Renal pelvis (tissue), 4 donors: ENCODE data around the gene DNAH5. TPM values are rescaled to one million over a fixed set of nuclear protein-coding genes. Genes with fewer than 3 reads are reported as not detected.
A peak's percentile ranks its signal among the peaks of the same experiment; 100 is the strongest.

ENCODE experiments used
- DNase-seq: peaks from one replicate; pipeline ENCODE4 v3.0.0-alpha.2; 2013
- polyA plus RNA-seq, 3 donors: library from polyadenylated mRNA; unstranded; fragments of 120-200 nt; gene quantifications; one replicate each; pipeline ENCODE4 v1.2.1, GENCODE V29; 2013; ENCODE audit not compliant: insufficient read length in 3 of 3

Gene DNAH5
- polyA plus RNA-seq, 3 donors, result 1.1 to 3.3 (median 1.2) TPM

DNA sequence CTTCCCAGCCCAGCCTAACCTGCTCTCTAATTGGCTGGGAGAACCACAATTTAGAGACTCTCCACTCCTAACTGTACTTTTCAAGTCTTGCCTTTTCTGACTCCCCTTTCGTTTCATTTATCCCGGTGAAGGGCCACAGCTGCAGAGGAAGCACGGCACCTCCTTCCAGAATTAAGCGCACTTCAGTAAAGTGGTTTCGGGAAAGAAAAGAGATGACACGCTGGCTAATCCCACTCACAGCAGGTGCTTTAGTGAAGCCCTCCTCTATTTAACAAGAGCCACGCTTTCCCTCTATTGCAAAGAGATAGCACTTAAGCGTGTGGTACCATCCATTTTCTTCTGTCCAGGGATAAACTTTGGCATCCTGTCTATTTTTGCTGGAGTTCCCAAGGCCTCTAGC, 4.8 kb downstream of the DNAH5 start:
- DNase-seq, result no peak

DNA sequence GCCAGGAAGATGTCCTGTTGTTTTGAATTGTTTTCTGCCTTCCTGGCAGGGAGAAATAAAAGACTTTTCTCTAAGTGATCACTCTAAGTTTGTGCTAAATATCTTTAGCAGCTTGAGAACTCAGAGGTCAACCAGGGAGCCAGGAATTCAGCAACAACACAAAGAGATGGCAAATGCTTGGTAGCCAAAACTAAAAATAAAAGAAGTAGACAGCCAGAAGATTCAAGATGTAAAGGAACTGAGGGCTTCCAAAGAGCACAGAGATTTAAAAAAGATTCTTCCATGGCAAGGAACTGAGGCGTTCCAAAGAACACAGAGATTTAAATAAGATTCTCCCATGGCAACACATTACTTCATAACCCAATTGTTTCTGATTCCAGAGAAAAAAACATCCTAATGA, 9.6 kb downstream of the DNAH5 start:
- DNase-seq, result no peak

DNA sequence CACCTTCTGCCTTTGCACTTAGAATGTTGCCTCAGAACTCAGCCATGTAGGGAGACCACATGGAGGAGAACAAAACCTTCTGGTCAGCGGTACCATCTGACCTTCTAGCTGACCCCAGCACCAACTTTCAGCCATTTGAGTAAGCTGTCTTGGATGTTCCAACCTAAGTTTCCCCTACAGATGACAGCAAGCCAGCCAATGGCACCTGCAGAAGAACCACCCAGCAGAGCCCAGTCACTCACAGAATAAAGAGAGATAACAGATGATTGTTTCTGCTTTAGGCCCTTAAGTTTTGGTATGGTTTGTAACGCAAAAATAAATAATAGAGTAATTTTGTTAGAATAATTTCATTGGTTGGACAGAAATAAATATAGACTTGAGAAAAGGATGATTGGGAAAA, 10.4 kb downstream of the DNAH5 start:
- DNase-seq, result no peak

DNA sequence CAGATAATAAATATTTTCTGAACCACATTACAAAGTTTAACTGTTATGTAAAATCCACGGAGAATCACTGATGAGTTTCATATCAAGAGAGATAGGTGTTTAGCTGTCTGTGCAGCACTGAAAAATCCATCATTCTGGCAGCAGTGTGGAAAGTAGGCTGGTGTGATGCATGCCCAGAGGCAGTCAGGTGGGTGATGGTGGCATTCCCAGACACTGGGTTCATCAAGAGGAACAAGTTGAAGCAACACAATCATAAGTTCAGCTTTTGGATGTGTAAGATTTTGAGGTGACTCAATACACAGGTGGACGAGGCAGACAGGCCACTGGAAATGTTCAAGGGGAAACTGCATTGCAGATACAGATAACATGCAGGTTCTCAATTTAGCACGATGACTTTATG, 11.9 kb downstream of the DNAH5 start:
- DNase-seq, result no peak

DNA sequence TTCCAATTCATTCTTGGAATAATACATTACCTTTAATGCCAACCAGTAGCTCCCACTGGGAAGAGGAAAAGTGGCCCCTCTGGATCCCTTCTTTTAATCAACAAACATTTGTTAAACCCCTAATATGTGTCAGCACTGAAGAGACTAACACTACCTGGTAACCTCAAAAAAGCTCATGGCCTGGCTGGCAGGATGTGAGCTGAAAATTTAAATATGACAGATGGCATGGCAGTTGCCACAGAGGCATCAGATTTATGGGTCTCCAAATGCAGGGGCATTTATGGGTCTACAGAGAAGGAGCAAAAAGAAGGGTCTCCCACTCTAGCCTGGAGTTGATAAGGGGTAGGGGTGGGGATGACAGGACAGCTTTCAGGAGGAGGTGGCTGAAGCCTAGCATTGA, 12.5 kb downstream of the DNAH5 start:
- no peak for DNase-seq

DNA sequence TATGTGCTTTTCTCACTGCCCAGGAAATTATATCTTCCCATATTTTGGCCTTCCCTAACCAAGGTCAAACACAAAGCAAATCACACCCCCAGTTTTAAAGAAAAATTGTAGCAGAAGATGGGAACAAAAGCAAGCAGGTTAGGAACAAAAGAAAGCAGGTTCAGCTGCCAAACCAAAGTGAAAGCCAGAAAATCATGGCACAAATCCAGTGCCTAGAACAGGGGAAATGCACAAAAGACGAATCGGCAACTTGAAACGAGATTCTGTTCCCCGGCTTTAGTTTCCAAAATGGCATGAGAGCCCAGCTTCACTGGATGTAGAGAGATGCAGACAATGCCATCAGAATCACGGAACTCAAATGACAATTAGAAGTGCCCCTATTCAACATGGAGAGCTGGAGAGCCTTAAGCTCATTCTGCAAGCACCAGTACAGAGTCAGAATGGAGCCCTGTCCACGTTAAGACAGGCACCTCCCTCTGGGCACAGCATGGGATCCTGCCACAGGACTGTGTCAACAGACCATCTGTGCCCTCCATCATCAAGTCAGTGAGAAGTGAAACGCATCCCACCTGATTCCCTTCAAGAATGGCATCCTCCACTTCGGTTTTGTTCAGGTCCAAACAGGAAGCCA, 13.8 kb downstream of the DNAH5 start:
- DNase-seq, result no peak

DNA sequence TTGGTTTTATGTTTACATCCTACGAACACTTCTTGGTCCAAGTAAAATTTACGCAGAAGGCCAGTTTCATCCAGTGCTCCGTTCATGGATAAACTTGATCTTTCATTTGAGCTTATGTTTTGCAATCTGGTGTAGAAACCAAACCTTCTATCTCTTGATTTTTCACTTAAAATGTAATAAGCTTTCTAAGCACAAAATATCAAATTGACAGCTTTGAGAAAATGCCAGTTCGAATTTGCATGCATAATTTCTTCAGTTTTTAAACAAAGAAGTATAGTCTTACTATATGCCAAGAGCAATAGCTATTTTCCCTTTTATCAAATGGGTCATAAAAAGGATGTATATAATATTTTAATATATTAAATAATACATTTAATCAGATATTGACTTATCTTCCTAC, 17.8 kb downstream of the DNAH5 start:
- no peak for DNase-seq

DNA sequence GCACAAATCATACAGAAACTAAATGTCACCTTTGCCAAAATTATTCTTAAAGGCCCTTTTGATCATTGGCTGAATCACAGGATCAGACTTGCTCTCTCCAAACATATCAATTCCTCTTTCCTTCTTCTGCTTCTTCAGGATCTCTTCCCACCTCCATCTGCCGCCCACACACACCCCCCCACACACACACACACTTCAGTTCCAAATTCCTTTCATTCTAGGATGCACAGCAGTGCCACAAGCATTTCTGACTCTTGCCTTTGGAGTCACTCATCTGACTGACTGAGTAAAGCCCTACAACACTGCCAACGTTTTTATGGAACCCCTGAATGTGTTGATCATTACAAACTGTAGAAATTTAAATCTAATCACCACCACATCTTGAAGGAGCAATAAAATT, 22.9 kb downstream of the DNAH5 start:
- DNase-seq, result no peak

DNA sequence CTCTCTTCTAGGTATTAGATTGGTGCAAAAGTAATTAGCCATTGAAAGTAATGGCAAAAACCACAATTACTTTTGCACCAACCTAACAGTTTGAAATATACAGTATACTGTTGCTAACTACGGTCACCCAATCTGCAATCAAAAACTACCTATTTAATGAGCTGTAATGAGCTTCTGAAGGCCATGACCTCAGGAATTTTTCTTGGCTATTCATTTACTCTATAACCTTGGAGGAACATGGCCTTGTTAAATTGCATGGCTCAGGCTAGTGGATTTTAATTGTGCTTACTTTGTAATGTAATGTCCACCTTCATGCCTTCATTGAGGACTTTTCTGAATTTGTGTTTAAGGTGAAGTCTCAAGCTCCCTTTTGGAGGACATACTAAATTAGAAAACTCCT, 24.7 kb downstream of the DNAH5 start:
- peak; percentile 28 for DNase-seq

DNA sequence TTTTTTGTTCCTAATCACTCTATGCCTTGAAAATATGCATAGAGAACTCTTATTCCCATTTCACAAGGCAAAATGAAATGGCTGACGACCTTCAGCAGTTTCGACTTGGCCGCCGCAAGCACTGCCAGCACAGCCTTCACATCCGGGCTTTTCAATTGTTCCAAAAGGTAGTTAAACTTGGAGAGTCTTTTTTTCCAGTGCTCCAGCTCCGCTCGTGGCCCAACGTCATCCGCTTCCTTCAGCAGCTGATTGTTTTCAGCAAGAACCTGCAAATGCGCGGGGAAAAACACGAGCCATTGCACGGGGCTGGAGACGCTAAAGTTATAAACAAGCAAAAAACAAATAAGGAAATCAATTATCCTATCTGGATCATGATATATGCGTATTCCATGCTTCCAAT, 25.4 kb downstream of the DNAH5 start:
- DNase-seq, result no peak

DNA sequence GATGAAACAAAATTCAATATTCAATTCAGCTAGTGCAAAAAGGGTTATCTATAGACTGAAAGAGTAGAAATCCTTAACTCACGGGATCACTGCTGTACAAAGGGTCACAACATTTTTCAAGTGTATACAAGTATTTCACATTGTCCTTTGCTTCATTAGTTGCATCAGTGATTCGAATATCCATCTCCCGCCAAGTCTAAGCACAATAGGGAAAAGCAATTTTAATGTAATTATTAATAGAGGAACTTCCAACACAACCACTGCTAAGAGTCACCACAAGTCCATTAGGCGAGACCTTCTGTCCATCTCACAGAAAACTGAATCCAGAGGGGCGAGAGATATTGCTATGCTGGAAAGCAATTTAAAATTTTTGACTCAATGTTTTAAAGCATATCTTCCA, 27.4 kb downstream of the DNAH5 start:
- no peak for DNase-seq

DNA sequence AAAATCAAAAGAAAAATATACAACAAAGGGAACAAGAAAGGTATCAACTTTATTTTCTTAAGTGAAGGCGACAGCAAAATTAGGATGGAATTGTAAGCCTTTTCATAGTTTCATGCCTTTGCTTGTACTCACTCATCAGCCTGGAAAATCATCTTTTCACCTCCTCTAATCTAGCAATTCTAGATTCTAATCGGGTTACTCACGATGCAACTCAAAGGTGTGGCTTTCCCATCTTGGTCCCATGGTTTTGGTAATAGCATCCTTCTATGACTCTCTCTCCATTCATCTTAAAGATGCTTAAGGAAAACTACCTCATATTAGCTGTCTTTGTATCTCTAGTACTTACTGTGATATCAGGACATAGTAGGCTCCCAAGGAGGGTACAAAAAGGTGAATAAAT, 30.5 kb downstream of the DNAH5 start:
- DNase-seq, result no peak

DNA sequence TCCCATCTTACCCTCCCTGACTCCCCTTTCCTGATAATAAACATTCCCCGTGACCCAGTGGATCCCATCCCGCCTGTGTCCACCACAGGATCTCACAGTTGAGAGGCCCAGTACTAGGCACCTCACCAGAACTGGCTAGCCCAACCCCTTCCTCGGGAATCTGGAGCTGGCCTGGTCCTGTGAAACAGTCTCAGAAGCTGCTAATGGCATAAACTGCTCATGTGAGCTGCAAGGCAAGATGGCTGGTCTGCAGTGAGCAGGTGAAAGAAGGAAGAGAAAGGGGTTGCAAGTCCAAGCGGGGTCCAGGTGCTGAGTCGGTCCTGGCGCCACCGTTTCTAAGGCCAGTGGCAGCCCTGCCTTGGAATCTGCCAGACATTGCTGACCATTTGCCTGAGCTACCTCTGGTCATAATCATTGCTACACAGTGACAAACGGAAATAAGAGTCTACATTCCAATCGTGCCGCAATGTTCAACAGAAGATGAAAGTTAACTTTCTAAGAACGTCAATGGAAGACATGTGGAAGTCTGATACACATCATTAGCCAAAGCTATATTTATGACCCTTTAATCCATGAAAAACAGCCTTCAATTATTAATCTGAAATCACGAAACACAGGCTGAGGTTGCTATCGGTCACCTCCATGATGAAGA, 33.7 kb downstream of the DNAH5 start:
- no peak for DNase-seq

DNA sequence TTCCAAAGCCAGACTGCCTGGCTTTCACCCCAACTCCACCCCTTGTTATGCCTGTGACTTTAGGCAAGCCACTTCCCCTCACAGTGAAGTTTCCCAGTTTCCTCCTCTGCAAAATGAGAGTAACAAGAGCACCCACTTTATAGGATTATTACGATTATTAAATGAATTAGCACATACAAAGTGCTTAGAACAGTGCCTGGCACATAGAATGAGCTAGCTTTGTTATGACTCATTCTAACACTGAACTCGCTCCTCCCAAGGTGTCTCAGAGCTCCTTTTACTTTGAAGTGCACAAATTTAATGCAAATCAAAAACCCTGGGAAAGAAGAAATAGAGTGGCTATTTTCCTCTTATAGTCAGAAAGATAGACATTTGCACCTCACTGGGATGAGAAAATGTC, 34.3 kb downstream of the DNAH5 start:
- DNase-seq, result no peak

DNA sequence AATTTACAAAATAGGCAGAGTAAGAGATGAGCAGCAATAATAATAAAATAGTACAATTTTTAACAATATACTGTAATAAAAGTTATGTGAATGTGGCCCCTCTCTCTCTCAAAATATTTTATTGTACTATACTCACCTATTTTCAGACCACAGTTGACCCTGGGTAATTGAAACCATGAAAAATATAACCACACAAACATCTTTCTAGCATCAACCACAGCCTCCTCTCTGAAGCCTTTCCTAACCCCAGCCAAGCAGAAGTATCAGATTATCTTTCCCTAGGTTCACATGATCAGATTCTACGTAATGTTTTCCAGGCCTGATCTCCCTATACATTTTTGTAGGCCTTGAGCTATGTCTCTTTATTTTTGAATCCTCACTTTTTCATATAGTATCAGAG, 35.2 kb downstream of the DNAH5 start:
- DNase-seq, result no peak

DNA sequence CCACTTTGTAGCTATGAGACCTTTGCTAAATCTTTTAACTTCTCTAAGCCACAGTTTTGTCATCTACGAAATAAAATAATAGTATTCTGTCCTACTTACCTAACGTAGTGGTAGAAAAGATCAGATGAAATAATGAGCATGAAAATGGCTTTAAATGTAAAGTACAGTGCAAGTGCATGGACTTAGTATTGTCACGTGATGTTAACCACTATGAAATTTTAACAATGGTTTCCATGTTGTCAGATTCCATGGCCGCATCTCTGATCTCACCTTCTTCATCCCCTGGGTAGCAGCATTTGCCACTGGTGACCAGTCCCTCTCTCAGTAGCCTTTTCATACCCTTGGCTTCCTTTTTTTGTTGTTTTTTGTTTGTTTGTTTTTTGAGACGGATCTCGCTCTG, 45.9 kb downstream of the DNAH5 start:
- no peak for DNase-seq

DNA sequence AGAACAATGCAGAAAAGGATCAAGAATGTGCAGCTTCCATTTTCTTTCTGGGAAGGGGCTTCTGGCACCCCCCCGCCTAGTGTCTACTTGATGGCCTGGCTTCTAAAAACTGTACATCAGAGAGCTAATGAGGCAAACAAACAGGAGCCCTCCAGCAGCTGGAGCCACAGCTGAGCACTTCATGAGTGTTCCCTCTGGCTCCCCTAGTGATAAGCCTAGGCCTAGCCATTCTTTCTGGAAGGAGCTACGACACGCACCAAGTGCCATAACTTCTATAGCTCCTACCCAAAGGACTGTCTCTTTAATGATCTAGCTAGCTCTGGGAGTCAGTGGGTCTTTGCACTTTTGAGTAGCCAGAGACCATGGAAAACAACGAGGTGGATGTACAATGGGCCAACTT, 66.1 kb downstream of the DNAH5 start:
- no peak for DNase-seq

DNA sequence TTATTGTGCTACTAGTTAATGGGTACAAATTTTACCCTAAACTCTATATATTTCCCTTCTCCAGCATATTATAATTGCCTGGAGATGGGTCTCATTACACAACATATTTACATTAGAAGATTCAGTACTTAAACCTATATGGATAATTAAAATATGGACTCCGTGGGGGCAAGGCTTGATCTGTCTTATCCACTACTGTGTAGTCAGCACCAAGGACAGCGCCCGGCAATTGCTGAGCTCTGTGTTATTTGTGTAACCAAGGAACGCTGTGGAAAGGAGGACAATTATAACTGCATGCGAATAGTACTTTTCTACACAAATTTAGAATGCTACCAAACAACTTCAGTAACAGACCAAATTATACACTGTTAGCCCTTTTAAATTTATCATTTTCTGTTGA, 77.7 kb downstream of the DNAH5 start:
- DNase-seq, result peak; percentile 54

DNA sequence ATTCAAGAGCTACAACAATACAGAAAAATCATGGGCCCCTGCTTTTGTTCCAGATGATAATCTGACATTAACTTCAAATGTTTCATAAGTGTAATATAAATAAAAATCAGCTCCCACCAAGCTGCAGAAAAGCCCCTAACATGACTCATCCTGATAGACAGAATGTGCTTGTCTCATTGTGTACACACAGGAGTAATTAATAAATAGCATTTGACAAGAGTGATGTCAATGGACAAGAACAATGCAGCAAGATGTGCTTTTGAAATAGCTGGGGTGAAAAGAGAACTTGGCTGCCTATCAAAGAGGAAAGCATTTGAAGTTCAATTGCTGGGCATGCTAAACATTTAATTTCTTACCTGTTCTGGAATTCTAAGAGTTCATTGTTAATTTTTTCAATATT, 79.2 kb downstream of the DNAH5 start:
- no peak for DNase-seq

DNA sequence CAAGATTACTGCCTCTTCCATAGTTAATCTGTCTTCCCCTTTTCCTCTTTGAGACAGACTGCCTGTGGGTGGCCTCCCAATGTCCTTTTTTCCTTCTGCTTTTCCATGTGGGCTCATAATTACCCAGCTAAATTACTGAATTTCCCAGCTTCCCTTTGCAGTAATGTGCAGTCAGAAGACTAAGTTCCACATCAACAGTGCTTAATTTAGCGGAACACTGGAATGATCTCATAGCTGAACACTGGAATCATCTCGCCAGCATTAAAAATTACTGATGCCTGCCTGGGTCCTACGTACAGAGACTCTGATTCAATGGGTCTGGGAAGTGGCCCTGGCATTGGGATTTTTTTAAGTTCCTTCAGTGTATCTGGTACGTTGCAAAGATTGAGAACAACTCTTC, 84.3 kb downstream of the DNAH5 start:
- DNase-seq, result peak; percentile 22

DNA sequence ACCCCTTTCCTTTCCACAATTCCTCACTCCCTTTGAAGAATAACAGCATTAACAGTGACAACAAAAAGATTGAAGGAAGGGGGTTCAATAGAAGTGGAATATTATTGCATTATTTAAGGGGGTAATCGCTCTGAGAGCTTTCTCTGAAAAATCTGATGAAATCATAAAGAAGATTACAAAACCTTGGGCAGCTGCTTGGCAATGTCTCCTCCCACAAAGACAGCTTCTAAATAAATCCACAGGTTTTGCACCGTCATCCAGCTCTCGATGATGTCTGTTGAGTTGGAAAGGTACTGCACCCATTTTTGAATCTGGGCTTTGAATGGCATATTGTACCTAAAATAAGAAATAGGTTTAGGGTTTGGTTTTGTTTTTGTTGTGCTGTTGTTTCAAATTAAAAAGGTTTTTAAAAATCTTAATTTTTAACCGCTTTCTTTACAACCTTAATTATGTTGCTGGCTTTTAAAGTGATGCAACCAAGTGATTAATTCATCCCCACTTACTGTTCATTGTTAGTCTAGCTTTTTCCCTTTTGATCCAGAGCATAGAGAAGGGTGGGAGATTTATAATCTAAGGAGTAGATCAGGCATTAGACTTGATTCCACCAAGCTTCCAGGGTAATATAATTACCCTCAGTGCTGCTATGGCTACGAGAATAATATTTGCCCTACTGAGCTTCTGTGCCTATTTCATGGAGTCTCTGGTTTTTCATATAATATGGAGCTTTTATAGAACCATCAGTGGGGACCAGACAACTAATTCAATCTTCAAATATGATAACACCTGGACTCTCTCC, 85.0 kb downstream of the DNAH5 start:
- DNase-seq, result no peak

DNA sequence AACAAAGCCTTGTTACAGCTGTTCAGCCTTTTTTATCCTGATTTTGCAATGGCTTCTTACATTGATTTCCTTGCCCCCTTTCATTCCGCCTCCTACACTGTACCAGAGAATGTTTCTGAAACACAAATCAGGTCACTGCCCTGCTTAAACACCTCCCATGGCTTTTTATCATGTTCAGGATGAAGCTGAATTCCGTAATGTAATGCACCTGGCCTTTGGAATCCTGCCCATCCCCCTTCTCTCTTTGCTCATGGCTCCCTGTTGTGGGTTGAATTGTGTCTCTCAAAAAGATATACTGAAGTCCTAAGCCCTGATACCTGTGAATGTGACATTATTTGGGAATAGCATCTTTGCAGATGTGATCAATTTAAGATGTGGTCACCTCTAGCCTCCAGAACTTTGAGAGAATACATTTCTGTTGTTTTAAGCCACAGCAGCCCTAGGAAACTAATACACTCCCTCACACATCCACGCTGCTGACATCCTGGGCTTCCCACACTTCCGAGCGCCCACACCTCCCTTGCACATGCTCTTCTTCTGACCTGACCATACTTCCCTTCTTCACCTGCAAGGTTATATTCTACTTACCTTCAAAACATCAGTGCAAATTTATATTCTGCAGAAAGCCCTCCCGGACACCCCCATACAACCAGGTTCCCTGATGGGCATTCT, 101.2 kb downstream of the DNAH5 start:
- DNase-seq, result no peak

DNA sequence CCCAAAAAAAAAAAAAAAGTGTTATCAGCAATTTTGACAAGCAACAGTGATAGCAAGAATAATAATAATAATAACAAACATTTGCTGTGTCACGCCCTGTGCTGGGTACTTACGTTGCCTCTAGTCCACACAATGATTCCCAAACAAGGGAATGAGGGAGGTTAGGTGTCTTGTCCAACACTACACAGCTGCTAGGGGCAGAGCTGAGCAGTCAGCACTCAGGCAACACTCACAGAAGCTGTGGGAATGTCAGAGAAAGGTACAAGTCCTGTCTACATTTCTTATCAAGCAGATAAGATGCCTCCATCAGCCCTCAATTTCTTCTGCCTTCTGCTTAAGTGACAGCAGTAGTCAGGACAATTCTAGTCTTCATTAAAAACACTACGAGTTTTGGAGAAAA, 111.0 kb downstream of the DNAH5 start:
- no peak for DNase-seq
